ENCODE measurements around the gene PAX8.

PAX8 gene

GRCh38 chr2:113195923-113196501, 82.7 kb downstream of the PAX8 start:
- no peak overlapping the region for H3K4me3 ChIP-seq (ENCODE audit: low read depth, low read length)
- no peak for TF ChIP-seq CTCF (IDR thresholded peaks at IDR 0.05; ENCODE audit: low read depth, low read length)

- H3K4me3 ChIP-seq (ENCODE audit: low read depth, low read length), result no peak overlapping the region
- TF ChIP-seq CTCF (IDR thresholded peaks at IDR 0.05; ENCODE audit: low read depth, low read length), result no peak
Observed at GRCh38 chr2:113192459-113193100, 86.1 kb downstream of the PAX8 start.

GRCh38 chr2:113190871-113191270, 87.8 kb downstream of the PAX8 start:
- H3K4me3 ChIP-seq (ENCODE audit: low read depth, low read length), result no peak overlapping the region
- no peak for TF ChIP-seq CTCF (IDR thresholded peaks at IDR 0.05; ENCODE audit: low read depth, low read length)

- H3K4me3 ChIP-seq (ENCODE audit: low read depth, low read length), result no peak overlapping the region
- TF ChIP-seq CTCF (IDR thresholded peaks at IDR 0.05; ENCODE audit: low read depth, low read length), result no peak
Observed at GRCh38 chr2:113187771-113188170, 91.0 kb downstream of the PAX8 start.

GRCh38 chr2:113186433-113186796, 92.3 kb downstream of the PAX8 start:
- no peak for TF ChIP-seq CTCF (IDR thresholded peaks at IDR 0.05; ENCODE audit: low read depth, low read length)
- H3K4me3 ChIP-seq (ENCODE audit: low read depth, low read length), result no peak overlapping the region

GRCh38 chr2:113185664-113186432, 92.9 kb downstream of the PAX8 start:
- H3K4me3 ChIP-seq (ENCODE audit: low read depth, low read length), result no peak overlapping the region
- TF ChIP-seq CTCF (IDR thresholded peaks at IDR 0.05; ENCODE audit: low read depth, low read length), result no peak

All from WI38 (cell line).